ENCODE results near the gene CCNE1.
"Not testable (repeated sequence)": the region's sequence is repeated elsewhere in the genome, so short reads cannot be mapped to it uniquely, and the experiment has no call there.

CCNE1 gene

DNA sequence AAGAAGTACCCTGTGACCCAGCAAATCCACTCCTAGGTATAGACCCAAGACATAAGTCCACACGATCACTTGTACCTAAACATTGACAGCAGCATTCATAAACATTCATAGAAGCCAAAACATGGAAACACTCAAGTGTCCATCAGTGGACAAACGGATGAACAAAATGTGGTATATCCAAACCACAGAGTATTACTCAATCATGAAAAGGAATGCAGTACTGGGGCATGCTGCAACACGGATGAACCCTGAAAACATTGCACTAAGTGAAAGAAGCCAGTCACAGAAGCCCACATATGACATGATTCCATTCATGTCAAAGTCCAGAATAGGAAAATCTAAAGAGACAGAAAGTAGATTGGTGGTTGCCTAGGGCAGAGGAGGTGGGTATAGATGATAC, 22.8 kb upstream of the CCNE1 start:
- DNase-seq = no peak

DNA sequence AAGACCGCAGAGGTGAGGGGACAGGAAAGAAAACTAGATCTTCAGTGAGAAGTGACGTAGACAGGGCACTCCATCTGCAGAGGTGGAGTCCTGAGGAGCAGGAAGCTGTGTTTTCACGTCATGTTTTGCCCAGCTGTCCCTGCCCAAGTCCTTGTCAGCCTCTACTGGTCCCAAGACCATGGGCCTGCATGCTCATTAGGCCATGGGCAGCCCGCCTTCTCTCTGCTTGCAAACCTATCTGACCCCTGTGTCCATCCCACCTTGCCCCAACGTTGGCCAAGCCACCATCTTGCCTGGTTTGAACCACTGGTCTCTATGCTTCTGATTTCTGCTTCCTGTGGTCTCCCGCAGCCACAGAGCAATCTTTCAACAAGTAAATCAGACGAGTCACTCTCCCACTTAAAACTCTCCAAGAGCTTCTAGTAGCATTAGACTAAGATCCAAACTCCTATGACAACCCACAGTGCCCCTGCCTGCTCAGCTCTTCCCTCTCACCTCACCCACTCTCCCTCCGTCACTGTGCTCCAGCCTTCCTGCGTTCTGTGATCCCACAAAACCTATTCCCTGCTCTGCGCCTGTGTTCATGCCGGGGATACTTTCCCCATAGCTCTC, 18.6 kb upstream of the CCNE1 start:
- DNase-seq = no peak

DNA sequence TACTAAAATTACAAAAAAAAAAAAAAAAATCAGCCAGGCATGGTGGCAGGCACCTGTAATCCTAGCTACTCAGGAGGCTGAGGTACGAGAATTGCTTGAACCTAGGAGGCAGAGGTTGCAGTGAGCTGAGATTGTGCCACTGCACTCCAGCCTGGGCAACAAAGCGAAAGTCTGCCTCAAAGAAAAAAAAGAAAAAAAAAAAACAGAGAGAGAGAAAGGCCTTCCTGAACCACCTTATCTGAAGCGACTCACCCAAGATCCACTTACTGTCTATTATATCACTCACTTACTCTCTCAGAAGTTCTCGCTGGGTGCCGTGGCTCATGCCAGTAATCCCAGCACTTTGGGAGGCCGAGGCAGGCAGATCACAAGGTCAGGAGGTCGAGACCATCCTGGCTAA, 17.3 kb upstream of the CCNE1 start:
- DNase-seq = not testable (repeated sequence)

DNA sequence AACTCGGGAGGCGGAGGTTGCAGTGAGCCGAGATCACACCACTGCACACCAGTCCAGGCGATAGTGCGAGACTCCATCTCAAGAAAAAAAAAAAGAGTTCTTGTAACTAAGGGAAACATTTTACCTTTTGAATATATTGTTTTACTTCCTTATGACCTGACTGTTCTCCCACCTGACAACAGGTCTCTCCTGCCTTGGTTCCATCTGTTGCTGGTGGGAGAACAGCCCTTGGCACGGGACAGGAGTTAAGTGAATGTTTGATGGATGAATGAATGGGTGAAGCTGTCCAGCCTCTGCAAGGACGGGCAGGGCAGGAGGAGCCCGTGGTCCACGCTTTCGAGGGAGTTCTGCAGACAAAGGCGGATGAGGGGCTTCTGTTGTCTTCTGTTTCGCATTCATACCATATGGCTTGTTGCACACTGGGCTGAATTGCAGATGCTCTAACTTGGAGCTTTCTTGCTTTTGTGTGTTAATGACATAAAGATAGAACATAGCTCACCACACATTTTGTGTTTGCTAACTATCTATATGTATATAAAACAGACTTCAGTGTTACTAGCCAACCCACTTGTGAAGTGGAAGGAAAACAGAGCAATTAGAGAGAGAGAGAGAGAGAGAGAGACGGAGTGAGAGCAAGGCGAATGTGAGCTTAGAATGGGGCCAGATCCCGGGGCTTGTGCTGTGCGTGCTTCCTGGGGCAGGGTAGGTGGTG, 16.2 kb upstream of the CCNE1 start:
- DNase-seq = no peak

DNA sequence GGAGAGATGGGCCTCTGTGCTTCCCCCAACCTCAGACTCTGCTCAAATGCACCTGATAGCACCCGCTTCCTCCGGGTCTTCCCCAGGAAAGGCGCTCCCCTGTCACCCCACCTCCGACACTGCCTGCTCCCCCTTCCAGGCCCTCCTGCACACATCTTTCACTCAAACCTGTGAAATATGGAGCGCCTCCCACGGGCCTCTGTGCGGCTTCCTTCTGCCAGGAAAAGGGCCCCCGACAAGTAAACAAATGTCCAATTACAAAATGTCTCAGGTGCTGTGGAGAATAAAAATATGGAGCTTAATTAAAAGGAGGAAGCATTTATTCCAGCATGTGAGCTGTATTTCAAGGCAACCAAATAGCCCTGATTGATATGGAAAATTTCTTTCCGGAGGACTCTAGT, 15.6 kb upstream of the CCNE1 start:
- DNase-seq = no peak

DNA sequence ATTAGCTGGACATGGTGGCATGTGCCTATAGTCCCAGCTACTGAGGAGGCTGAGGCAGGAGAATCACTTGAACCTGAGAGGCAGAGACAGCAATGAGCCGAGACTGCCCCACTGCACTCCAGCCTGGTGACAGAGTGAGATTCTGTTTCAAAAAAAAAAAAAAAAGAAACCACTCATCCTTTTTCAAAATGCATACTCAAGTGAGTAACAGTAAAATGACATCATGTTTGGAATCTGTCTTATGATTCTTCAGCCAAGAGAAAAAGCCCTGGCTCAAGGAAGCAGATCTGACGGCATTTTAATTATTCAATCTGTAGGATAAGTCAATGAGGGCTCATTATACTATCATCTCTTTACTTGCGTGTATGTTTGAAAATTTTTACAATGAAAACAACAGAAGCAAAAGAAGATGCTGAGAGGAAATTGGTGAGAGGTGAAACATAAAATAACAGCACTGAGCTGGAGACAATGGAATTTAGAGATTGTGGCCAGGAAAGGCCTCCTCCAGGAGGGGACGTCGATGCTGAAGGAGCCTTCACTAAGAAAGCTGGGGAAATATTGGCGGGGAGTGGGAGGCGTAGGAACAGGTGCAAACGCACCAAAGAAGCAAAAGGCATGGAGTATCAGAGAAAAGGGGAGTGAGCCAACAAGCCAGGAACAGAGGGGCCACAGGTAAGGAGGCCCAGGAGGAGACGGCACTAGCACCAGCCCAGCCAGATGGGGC, 12.9 kb upstream of the CCNE1 start:
- peak; percentile 22 for DNase-seq

DNA sequence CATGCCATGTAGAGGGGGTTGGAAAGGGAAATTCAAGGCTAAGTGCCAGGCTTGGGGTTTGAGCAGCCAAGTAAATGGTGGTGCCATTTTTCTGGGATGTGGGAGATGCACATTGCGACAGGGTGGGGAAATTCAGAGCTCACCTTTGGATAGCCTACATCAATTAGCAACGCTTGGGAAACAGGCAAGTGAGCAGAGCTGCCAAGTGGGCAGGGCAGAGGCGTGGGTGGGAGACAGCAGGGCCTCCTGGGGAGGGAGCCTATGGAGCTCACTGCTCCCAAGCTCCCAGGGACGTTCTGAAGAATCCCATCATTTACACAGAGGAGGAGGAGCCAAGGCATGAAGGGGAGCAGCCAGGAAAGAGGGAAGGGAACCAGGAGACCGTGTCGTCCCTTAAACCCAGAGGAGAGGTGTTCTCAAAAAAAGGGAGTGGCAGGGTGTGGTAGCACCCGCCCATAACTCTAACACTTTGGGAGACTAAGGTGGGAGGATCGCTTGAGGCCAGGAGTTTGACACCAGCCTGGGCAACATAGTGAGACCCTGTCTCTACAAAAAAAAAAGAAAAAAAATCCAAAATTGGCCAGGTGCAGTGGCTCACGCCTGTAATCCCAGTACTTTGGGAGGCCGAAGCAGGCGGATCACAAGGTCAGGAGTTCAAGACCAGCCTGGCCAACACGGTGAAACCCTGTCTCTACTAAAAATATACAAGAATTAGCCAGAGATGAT, 11.5 kb upstream of the CCNE1 start:
- DNase-seq = no peak

DNA sequence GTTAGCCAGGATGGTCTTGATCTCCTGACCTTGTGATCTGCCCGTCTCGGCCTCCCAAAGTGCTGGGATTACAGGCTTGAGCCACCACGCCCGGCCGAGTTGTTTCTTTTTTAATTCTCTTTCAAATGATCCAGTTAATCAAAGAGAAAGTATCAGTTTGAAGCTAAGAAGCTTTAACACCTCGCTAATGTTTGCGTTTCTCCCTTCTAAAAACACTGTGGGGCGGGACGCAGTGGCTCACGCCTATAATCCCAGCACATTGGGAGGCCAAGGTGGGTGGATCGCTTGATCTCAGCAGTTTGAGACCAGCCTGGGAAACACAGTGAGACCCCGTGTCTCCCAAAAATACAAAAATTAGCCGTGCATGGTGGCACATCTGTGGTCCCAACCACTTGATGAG, 7.8 kb upstream of the CCNE1 start:
- DNase-seq = not testable (repeated sequence)

DNA sequence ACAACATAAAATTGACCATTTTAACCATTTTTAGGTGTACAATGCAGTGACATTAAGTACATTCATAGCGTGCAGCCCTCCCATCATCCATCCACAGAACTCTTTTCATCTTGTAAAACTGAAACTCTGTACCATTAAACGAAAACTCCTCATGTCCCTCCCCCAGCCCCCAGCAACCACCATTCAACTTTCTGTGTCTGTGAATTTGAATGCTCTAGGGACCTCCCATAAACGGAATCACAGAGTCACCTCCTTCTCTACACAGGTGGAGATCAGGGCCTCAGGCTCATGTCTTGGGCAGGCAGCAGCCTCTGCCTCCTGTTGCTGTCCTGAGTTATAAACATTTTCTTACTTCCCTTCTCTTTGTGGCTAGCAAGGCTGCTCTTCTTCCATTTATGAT, 7.3 kb upstream of the CCNE1 start:
- DNase-seq = no peak

DNA sequence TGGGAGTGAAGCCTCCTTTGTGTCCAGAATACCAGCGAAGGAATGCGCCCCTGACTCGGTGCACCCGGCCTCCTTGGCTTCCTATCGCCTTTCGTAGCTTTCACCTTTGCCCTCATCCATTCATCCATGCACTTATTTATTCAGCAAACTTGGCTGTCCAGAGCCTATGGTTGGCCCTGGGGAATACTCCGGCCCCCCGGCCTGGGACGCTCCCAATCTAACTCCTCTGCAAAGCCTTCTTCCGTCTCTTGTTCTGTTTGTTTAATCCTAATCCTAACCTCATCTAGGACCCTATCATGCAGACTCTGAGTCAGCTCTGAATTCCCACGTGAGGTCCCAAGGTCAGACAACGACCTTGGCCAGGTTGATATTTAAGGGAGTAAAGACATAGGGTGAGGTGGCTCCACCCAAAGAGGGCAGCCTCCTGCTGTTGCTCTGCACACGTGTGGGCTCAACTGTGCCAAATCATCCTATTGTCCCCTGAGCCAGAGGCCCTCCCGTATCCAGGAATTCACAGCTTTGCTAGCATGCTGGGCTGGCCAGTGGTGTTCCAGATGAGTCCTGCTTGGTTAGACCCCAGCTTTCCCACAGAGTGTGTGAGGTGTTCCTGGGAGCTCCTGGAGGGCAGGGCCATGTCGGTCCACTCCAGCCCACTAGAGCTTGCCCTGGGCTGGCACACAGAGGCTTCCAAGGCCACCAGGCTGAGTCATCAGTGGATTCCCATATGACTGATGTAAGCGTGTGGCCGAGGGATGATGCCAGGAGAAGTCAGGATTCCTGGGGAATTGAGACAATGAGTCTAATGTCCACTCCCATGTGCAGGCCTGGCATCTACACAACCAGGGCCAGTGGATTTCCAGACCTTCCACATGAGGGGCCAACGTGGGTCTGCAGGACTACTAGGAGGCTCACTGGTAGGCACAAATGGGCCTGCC, 6.5 kb upstream of the CCNE1 start:
- DNase-seq = no peak

DNA sequence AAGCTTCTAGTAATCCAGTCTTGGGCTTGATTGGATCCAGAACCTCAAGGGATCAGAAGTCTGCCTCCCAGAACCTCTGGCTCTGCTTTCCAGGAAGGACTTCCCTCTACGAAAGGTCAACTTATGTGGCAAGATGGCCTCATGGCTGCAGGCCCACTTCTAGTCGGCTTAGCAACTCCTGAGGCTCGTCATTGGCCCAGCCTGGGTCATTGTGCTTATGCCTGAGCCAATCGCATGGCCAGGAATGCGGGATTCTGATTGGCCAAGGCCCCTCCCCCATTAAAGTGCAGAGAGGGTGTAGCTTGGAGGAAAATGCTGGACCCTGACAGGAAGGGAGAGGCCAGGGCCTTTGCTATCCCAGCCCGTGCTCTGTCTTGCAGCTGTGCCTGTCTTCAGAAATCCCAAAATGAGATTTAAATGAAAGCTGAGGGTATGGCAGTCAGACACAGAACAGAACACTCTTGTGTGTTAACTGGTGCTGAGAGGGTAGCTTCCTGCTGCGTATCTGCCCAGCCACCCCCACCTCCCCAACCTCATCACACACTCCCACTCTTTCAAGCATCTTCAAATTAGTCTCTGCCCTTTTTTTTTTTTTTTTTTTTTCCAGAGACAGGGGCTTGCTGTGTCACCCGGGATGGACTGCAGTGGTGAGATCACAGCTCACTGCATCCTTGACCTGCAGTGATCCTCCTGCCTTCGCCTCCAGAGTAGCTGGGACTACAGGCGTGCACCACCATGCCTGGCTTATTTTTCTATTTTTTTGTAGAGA, 5.5 kb upstream of the CCNE1 start:
- DNase-seq = peak; percentile 10

DNA sequence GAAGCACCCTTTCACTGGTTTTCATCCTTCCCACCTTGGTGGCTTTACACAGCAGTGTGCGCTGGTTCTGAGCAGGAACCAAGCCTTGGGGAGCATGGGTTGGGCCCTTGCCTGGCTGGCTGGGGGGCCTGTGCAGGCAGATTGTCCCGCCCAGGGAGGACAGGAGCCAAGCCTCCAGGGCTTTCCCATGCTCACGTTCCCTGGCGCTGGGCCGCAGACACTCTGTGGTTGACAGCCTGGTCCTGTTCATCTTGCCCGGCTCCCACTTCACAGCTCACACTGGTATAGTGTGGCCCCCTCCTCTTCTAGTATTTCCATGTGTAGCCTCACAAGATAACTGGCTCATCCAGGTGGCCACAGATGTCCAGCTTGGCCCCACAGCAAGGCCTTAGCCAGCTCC, 4.6 kb upstream of the CCNE1 start:
- DNase-seq = no peak

DNA sequence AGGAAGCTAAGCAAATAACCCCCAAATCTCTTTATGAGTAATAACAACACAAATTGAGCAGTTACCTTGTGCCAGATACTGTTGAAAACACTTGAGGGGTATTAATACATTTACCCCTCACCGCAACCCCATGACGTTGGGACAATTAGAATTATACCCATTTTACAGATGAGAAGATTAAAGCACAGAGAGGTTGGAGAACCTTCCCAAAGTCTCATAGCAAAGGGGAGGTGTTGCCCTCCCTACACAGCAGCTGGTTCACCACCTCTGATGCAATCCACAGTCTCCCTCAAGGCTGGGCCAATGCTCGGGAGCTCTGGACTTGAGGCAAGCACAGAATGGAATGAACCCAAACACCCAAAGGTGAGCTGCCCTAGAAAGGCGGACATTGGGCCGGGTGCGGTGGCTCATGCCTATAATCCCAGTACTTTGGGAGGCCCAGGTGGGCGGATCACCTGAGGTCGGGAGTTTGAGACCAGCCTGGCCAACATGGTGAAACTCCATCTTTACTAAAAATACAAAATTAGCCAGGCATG, 3.9 kb upstream of the CCNE1 start:
- DNase-seq = no peak

DNA sequence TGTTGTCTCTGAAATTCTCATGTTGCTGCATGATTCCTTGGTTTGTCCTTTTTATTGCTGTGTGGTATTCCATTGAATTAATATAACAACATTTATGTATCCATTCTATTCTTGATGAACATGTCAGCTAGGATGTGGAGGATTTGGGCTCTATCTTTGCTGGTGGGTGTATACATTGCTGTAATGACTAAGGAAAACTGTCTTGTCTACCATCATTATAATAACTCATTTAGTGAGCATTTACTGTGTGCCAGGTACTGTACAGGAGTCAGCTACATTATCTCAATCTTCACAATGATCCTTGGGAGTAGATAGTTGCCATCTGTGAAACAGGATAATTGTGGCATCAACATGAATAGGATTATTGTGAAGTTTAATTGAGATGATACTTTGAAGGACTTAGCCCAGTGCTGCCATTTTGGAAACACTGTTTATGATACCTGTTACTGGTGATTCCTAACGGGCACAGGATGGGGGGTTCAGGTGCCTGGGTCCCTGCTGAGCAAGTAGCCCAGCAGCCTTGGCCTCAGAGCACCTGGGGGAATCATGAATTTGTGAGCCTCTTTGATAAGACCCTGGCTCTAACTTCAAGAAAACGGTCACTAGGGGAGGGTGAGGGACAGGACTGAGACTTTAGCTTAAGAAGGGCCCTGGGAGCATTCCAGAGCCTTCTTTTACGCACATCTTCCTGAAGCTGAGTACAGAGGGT, 1.8 kb upstream of the CCNE1 start:
- DNase-seq = no peak

DNA sequence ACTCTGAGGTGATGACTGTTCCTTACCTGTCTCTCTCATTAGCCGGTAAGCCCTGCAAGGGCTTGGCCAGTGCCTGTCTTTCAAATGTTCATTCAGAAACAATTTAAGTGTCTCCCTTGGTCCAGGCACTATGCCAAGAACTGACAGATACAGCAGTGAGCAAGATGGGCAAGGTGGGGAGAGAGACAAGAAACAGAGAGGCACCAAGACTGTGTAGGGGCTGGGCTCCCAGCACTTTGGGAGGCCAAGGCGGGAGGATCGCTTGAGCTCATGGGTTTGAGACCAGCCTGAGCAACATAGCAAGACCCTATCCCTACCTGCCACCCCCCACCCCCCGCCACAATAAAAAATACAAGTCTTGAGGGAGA, 1.3 kb upstream of the CCNE1 start:
- DNase-seq = peak; percentile 20

DNA sequence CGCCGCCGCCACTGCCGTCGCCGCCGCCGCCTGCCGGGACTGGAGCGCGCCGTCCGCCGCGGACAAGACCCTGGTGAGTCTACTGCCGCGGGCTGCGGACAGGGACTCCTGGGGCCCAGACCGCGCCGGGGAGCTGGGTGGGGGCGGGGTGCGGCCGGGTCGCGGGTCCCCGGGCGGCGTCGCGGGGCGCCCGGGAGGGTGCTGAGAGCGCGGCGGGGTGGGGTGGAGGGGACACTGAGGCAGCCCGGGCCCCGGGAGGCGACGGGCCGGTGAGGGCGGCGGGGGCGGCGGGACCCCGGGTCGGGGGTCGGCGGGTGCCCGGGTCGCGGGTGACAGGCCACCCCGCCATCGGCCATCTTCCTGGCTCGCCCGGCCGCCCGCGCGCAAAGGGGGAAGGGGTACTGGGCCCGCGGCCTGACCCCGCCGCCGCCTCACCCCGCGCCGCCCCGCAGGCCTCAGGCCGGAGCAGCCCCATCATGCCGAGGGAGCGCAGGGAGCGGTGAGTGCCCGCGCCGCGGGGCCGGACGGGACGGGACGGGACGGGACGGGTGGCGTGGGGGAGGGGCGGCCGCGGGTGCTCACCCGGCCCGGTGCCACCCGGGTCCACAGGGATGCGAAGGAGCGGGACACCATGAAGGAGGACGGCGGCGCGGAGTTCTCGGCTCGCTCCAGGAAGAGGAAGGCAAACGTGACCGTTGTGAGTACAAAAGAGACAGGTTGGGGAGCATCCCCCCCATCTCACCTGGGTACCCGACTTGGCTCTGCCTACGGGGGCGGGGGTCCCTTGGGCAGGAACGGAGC, 489 bp downstream of the CCNE1 start:
- no peak for DNase-seq

DNA sequence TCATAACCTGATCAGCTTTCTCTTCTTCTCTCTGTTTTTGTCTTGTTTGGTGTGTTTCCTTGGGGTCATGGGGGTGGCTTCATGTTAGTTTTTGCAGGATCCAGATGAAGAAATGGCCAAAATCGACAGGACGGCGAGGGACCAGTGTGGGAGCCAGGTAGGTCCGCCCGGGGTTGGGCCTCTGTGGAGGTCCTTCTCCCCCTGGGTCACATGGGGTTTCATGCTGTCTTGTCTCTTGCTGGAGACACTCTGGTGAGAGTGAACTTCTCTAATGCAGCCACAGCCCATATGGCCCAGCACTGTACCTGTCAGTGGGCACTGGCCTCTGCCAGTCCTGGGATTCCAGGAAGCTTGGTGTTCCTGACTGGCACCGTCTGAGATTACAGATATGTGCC, 1.1 kb downstream of the CCNE1 start:
- no peak for DNase-seq

DNA sequence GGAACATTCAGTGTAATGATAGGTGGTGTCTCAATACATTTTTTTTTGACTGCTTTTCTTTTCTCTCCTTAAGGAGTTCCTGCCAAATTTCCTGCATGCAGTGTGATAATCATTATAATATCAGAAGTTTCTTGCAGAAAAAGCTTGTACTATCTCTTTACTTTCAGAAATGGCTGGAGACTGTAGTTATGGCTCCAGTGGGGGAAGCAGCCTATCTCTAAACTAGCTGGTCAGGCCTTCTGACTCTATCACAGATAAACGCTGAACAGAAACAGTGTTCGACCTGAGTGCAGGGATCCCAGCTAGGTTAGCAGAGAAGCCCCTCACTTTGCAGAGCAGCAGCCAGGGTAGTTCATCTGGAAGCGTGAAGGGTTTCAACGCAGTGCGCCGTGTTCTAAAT, 1.9 kb downstream of the CCNE1 start:
- DNase-seq = no peak

DNA sequence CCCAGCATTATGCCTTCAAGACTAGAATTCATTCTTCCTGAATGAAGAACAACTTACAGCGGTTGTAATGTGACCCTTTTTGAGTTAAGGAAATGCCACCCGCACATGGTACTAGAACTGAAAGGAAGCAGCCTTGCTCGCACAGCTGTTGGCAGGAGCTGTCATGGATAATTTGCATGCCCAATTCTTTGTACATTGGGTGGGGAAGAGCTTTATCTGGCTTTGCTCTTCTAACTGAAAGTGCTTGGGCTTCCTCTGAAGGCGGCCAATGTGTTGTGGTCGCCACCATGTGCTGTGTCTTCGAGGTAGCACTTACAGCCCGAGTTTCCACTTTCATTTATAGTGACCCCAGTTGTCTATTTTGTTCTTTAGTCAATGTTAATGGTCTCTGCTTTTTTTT, 3.4 kb downstream of the CCNE1 start:
- DNase-seq = no peak

DNA sequence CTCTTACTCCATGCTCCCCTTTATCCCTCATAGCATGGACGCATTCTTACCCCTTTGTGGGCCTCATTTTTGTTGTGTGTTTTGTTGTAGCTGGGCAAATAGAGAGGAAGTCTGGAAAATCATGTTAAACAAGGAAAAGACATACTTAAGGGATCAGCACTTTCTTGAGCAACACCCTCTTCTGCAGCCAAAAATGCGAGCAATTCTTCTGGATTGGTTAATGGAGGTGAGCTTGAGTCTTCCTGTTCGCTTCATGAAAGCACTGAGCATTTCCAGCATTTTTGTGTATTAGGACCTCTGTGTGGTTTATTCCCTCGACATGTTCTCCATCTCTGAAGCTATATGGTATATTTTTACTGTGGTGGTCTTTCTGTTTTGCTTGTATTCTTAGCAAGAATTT, 5.5 kb downstream of the CCNE1 start:
- no peak for DNase-seq
